ENCODE data around the gene TMEM41B. TPM values are rescaled to one million over a fixed set of nuclear protein-coding genes. Genes with fewer than 3 reads are reported as not detected.
"Not testable (repeated sequence)": the region's sequence is repeated elsewhere in the genome, so short reads cannot be mapped to it uniquely, and the experiment has no call there.

TMEM41B gene
- total RNA-seq, 2 experiments from 2014 or later, result 41.4 to 42.7 TPM

GRCh38 chr11:9357041-9357440 is 42.6 kb upstream of the TMEM41B start:
- Mint-ChIP-seq H3K36me3 (ENCODE audit: low read depth) (no peaks in the 10 kb centered on the region), H3K4me1 (ENCODE audit: low read depth) (no peaks in the 10 kb centered on the region), H3K9me3 (no peaks in the 10 kb centered on the region), H3K4me3 (no peak overlapping the region), H3K27ac (no peak overlapping the region), H3K27me3 (no peaks in the 10 kb centered on the region)
- no peaks in the 10 kb centered on the region for H3K36me3 ChIP-seq (ENCODE audit: insufficient read depth, low read length)
- ChIA-PET POLR2A (no interaction called here), CTCF (no interaction called here)
- intact Hi-C loops (cut with DNase I, micrococcal nuclease), result no loop called here
- H3K4me1 ChIP-seq (ENCODE audit: insufficient read depth, low read length), result no peaks in the 10 kb centered on the region
- TF ChIP-seq CTCF (IDR thresholded peaks at IDR 0.05), result no peak
- DNase-seq (no peak), ATAC-seq (ENCODE audit: poor library complexity) (no peak)
- H3K9me3 ChIP-seq (ENCODE audit: control insufficient read depth in 1 of 2, insufficient read depth in 1 of 2, low read length in 2 of 2), result no peaks in the 10 kb centered on the region
- H3K27me3 ChIP-seq (ENCODE audit: control insufficient read depth in 1 of 2, insufficient read depth in 2 of 2, low read length in 2 of 2), result no peaks in the 10 kb centered on the region
- no peak overlapping the region for H3K4me3 ChIP-seq (ENCODE audit: low read length)
- H3K27ac ChIP-seq (ENCODE audit: low read depth in 1 of 2, low read length in 2 of 2), result no peak overlapping the region

GRCh38 chr11:9351321-9351881 is 37.0 kb upstream of the TMEM41B start:
- H3K36me3 Mint-ChIP-seq (ENCODE audit: low read depth), result no peaks in the 10 kb centered on the region
- no peak overlapping the region for H3K4me3 Mint-ChIP-seq
- ATAC-seq (ENCODE audit: poor library complexity) (no peak), DNase-seq (no peak)
- H3K4me1 Mint-ChIP-seq (ENCODE audit: low read depth), result peaks cover 19% of the 10 kb centered on the region
- no peaks in the 10 kb centered on the region for H3K9me3 ChIP-seq (ENCODE audit: control insufficient read depth in 1 of 2, insufficient read depth in 1 of 2, low read length in 2 of 2)
- H3K27me3 ChIP-seq (ENCODE audit: control insufficient read depth in 1 of 2, insufficient read depth in 2 of 2, low read length in 2 of 2), result no peaks in the 10 kb centered on the region
- no peaks in the 10 kb centered on the region for H3K9me3 Mint-ChIP-seq
- peaks cover 7% of the 10 kb centered on the region for H3K4me1 ChIP-seq (ENCODE audit: insufficient read depth, low read length)
- H3K27ac ChIP-seq (ENCODE audit: low read depth in 1 of 2, low read length in 2 of 2), result no peak overlapping the region
- no peak for TF ChIP-seq CTCF (IDR thresholded peaks at IDR 0.05)
- intact Hi-C loops (cut with DNase I, micrococcal nuclease), result no loop called here
- POLR2A ChIA-PET, result no interaction called here
- no peak overlapping the region for H3K4me3 ChIP-seq (ENCODE audit: low read length)
- no peaks in the 10 kb centered on the region for H3K36me3 ChIP-seq (ENCODE audit: insufficient read depth, low read length)
- CTCF ChIA-PET, result no interaction called here
- H3K27ac Mint-ChIP-seq, result no peak overlapping the region
- H3K27me3 Mint-ChIP-seq, result no peaks in the 10 kb centered on the region

GRCh38 chr11:9347779-9348178 is 33.4 kb upstream of the TMEM41B start:
- H3K36me3 Mint-ChIP-seq (ENCODE audit: low read depth), result not testable (repeated sequence)

GRCh38 chr11:9347100-9347499 is 32.7 kb upstream of the TMEM41B start:
- DNase-seq (peak in 2 of 14 experiments; percentile 4 to 36), ATAC-seq (ENCODE audit: poor library complexity) (peak; percentile 55)
- ChIA-PET CTCF (interaction anchor here (0.5 to 1.2 kb wide), 2 partner anchors 8 to 36 kb away, joined by 3 to 5 read pairs; no protein-coding TSS in a partner anchor), POLR2A (interaction anchor here (0.7 kb wide), 2 partner anchors 16 to 64 kb away, joined by 3 to 5 read pairs; no protein-coding TSS in a partner anchor)
- Histone ChIP-seq H3K27me3 (ENCODE audit: control insufficient read depth in 1 of 2, insufficient read depth in 2 of 2, low read length in 2 of 2) (no peaks in the 10 kb centered on the region), H3K4me3 (ENCODE audit: low read length) (no peak overlapping the region), H3K36me3 (ENCODE audit: insufficient read depth, low read length) (no peaks in the 10 kb centered on the region), H3K27ac (ENCODE audit: low read depth in 1 of 2, low read length in 2 of 2) (no peak overlapping the region), H3K4me1 (ENCODE audit: insufficient read depth, low read length) (peaks cover 13% of the 10 kb centered on the region), H3K9me3 (ENCODE audit: control insufficient read depth in 1 of 2, insufficient read depth in 1 of 2, low read length in 2 of 2) (no peaks in the 10 kb centered on the region)
- no peak for TF ChIP-seq CTCF (IDR thresholded peaks at IDR 0.05)
- no peak overlapping the region for H3K27ac Mint-ChIP-seq
- H3K4me1 Mint-ChIP-seq (ENCODE audit: low read depth), result peaks cover 30% of the 10 kb centered on the region
- no peaks in the 10 kb centered on the region for H3K27me3 Mint-ChIP-seq
- H3K9me3 Mint-ChIP-seq, result no peaks in the 10 kb centered on the region
- H3K4me3 Mint-ChIP-seq, result no peak overlapping the region
- intact Hi-C loops (cut with DNase I, micrococcal nuclease), result no loop called here
- H3K36me3 Mint-ChIP-seq (ENCODE audit: low read depth), result no peaks in the 10 kb centered on the region

More at GRCh38 chr11:9347779-9348178, 33.4 kb upstream of the TMEM41B start:
- intact Hi-C loops (cut with DNase I, micrococcal nuclease); H3K27me3 ChIP-seq (ENCODE audit: control insufficient read depth in 1 of 2, insufficient read depth in 2 of 2, low read length in 2 of 2); H3K27ac Mint-ChIP-seq; H3K27me3 Mint-ChIP-seq; DNase-seq; H3K4me3 Mint-ChIP-seq; H3K9me3 Mint-ChIP-seq; H3K4me3 ChIP-seq (ENCODE audit: low read length); H3K9me3 ChIP-seq (ENCODE audit: control insufficient read depth in 1 of 2, insufficient read depth in 1 of 2, low read length in 2 of 2); H3K27ac ChIP-seq (ENCODE audit: low read depth in 1 of 2, low read length in 2 of 2); H3K36me3 ChIP-seq (ENCODE audit: insufficient read depth, low read length); ATAC-seq (ENCODE audit: poor library complexity): not testable (repeated sequence)
- peaks cover 13% of the 10 kb centered on the region for H3K4me1 ChIP-seq (ENCODE audit: insufficient read depth, low read length)
- POLR2A ChIA-PET, result interaction anchor here (0.7 kb wide), 1 partner anchor 65 kb away, joined by 5 read pairs; no protein-coding TSS in a partner anchor
- H3K4me1 Mint-ChIP-seq (ENCODE audit: low read depth), result peaks cover 30% of the 10 kb centered on the region
- CTCF ChIA-PET, result interaction anchor here (0.6 to 1.2 kb wide), 2 partner anchors 8 to 36 kb away, joined by 4 to 5 read pairs; no protein-coding TSS in a partner anchor
